Measurements from ENCODE around the gene LAMA5.
"Not testable (repeated sequence)": the region's sequence is repeated elsewhere in the genome, so short reads cannot be mapped to it uniquely, and the experiment has no call there.

Gene LAMA5

DNA sequence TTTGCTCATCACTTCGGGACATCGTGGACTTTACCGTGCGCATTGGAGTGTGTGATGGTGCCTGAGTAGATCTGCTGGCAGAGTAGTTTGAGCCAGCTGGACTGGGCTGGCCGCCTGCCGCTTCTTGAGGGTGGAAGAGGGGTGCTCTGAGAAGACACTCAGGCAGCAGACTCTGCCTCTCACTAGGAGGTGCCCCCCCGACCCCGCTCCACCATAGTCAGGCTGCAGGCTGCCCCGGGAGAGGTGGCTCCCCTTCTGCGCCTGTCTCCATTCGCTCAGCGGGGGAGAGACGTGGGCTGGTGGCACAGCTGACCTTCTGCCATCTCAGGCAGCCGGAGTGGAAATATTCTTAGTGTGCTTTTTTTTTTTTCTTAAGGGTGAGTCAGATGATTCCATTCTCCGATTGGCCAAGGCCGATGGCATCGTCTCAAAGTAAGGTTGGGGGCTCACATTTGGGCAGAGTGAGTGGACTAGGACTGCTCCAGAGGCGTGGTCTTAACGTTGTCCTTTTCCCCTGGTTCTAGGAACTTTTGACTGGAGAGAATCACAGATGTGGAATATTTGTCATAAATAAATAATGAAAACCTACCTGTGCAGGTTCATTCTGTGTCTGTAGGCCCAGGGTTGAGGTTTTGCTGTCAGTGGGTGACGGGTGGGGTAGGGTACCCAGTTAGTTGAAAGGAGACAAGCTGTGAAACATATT lies 21.0 kb upstream of the LAMA5 start:
- DNase-seq = no peak

GRCh38 chr20:62387219-62387913 lies 20.3 kb upstream of the LAMA5 start:
- DNase-seq = no peak

- DNase-seq = peak; percentile 93
Observed at GRCh38 chr20:62386383-62387218, 19.5 kb upstream of the LAMA5 start, which contains the start of gene RPS21. TSS of gene RPS21 (plus strand) at chr20:62387103. CDS start at chr20:62387339, 236 bp downstream.

- DNase-seq = peak; percentile 79
Observed at GRCh38 chr20:62382306-62383198, 15.4 kb upstream of the LAMA5 start.

DNA sequence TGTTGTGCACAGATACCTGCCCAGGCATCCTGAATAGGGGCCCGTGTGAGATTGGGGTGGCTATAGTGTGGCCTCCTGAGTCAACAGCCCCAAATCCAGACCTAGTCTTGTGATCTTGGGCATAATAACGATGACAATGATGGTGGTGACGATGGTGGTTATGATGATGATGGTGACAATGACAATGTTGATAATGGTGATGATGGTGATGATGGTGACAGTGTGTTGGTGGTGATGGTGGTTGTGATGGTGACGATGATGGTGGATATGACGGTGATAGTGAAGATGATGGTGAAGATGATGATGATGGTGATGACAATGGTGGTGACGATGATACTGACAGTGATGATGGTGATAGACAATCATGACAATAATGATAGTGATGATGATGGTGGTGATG lies 14.7 kb upstream of the LAMA5 start:
- no peak for DNase-seq

GRCh38 chr20:62381202-62381797 lies 14.2 kb upstream of the LAMA5 start:
- no peak for DNase-seq

- DNase-seq = no peak
Observed at GRCh38 chr20:62378215-62378614, 11.1 kb upstream of the LAMA5 start.

DNA sequence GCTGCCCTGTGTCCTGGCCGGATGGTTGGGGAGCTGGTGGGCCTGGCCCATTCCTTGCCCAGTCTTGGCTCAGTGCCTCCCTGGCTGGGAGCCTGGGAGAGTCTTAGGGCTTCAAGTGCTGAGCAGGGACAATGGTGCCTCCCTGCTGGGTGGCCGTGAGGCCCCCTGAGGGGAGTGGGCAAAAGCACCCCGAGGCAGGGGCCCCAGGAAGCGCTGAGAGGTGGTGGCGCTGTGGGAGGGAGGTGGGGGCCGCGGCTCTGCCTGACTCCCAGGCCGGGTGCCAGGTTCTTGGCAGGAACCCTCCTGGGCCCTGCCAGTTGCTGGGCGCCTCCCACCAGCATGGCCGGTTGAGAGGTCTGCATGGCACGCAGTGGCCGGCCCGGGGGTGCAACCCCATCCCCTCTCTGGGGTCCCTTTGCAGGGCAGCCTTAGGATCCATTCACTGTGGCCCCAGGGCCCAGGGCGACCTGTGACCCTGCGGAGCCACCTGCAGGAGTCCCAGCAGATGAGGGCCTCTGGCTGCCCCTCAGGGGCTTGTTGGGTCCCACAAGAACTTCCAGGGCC lies 10.6 kb upstream of the LAMA5 start:
- DNase-seq = no peak

- DNase-seq = no peak
Observed at GRCh38 chr20:62377064-62377461, 10.0 kb upstream of the LAMA5 start.

DNA sequence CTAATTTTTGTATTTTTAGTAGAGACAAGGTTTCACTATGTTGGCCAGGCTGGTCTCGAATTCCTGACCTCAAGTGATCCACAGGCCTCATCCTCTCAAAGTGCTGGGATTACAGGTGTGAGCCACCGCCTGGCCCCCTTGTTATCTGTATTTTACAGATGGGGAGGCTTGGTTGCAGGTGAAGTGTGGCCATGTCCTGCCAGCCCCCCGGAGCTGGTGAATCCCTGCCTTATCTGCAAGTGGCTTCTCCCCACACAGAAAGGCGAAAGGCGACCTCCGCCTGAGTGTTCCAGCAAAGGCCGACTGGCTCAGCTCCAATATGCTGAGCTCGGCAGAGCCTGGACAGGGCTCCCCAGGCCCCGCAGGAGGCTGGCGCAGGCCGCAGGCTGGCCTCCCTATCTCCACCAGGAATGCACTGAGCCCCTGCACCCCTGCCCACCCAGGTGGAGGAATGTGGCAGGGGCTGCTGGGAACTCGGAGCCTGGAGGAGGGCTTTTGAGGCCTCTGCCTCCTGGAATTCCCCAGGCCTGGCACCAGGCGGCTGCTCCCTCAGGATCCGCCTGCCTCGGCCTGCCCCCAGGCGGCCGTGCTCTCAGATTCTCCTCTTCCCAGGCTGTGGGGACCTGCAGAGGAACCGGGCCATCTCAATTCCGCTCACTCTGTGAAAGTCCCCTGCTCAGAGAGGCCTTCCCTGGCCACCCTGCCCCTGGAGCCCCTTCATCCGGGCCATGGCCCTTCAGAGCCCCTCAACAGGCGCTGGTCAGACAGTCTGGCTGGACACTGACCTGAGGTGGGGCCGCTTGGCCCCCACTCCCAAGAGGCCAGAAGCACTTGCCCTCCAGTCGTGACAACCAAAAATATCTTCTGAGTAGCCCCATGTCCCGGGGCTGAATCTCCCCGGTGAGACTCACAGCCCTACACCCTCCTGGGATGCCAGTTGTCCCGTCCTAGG lies 9.3 kb upstream of the LAMA5 start:
- DNase-seq = no peak

GRCh38 chr20:62374331-62375152 lies 7.4 kb upstream of the LAMA5 start:
- no peak for DNase-seq

- not testable (repeated sequence) for DNase-seq
Observed at GRCh38 chr20:62373631-62374179, 6.6 kb upstream of the LAMA5 start.

DNA sequence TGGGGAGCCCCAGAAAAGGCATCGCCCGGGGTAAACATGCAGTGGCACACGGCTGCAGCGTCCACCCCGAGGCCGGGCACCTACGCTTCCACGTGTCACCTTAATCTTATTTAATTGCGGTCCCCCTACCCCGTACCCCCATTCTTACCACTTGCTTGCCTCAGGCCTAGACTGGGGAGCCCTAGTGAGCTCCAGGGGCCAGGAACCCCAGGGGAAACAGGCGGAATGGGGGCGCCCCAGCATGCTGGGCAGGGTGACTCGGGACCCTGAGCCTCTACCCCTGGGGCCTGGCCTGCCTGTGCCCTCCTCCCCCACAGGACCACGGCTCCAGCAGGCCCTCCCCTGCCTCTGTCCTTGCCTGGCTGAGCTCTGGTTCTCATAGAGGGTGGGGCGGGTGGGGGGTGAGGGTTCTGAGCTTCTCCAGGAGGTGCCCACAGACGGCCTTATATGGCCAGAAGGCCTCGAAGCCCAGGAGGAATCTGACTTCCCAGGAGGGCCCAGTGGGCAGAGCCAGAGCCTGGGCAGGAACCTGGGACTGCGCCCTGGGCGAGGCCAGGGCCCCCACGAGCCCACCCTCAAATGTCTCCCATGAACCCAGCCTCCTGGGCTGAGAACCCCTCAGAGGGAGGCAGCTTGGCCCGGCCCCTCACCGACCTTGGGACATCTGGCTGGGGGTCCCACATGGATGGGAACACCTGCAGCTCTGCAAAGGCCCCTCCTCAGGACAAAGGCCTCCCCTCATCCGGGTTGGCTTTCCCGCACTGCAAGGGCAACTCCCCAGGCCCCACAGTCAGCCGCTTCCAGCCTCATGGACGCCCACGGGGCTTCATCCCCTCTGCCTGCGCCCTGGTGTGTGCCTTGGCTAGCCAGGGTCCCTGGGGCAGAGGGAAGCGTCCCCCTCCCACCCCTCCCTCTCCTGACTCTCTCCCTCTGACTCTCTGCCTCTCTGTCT lies 5.2 kb upstream of the LAMA5 start:
- DNase-seq = no peak

DNA sequence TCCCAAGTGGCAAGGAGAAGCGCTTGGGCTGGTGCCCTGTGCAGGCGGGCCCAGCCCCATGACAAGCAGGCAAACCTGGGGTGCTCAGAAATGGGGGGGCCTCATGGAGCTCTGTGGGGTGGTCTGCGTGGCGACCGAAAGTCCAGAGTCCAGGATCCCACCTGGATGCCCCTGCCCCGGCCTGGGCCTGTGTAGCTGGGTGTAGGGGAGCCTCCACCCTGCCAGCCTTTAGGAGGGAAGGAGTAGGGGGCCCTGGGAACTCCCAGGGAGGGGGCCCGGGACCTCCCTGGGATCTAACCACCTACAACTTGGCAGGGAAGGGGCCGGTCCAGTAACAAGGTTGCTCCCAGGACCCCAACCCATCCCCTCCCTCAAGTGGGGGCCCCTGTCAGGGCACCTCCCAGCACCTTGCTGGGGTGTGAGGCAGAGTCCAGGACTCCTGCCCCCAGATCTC lies 4.5 kb upstream of the LAMA5 start:
- no peak for DNase-seq

- no peak for DNase-seq
Observed at GRCh38 chr20:62370807-62371587, 3.9 kb upstream of the LAMA5 start.

DNA sequence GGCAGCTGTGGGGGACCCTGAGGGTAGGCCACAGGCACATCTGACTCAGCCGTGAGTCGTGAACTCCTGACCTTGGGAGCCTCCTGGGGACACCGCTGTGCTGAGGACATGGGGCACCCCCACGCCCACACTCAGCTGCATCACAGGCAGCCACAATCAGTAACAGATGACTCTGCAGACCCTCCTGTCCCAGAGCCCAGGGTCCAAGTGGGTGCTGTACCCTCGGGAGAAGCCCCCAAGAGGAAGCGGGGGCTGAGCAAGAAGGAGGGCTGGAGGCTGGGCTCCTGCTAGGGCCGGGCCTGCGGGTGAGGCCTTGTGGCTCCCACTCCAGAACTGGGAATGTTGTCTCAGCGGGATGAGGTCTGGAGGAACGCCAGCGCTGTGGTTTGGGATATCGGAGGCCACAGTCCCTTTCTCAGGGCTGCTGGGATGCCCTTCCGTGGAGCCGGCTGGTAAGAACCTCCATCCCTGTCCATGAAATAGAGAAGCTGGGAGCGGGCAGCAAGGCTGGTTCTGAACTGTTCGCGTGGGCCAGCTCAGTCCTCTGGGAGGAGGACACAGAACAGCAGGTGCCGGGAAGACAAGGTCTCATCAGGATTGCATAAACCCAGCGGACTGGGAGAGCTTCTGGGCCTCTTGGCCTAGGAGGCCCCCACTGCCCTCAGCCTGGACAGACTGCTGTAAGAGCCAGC lies 3.1 kb upstream of the LAMA5 start:
- peak; percentile 69 for DNase-seq

GRCh38 chr20:62369815-62370114 lies 2.7 kb upstream of the LAMA5 start:
- no peak for DNase-seq
